Measurements from ENCODE around the gene MMD.
"Not testable (repeated sequence)": the region's sequence is repeated elsewhere in the genome, so short reads cannot be mapped to it uniquely, and the experiment has no call there.

The MMD gene, protein sequence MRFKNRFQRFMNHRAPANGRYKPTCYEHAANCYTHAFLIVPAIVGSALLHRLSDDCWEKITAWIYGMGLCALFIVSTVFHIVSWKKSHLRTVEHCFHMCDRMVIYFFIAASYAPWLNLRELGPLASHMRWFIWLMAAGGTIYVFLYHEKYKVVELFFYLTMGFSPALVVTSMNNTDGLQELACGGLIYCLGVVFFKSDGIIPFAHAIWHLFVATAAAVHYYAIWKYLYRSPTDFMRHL

DNA sequence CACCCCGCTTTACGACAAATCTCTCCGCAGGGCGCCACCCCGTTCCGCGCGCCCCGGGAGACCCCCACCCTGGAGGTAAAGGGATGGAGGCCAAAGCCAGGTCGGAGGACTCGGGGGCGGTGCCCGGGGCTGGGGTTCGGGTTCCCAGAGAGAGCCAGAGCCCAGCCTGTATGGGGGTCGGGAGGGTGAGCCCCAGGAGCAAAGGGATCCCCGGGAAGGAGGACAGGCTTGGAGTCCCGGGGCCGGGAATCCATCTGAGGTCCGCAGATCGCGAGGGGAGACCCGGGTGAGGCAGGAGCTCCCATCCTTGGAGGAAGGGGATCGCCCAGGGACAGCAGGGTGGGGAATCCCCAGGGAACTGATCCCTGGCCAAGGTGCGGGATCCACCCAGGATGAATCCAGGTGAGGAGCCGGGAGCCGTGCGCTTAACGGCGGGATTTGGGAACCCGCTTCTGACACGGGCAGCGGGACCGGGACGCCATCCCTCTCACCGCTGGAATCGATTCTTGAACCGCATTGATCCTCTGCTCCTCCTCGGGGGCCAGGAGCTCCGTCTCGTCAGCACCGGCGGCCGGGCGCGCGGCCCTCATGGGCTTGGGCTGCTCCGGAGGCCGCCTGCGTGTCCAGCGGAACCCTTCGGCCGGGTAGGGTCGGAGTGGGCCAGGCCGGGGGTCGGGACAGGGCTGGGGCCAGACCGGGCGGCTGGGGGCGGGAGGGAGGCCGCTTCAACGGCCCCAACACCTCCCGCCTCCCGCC lies at the start of gene MMD:
Gene MMD, minus strand, starts transcription at position 657 of the 756 bp plus-strand sequence. Its CDS starts 140 bp downstream, at position 517.
- peak; percentile 87 for DNase-seq

DNA sequence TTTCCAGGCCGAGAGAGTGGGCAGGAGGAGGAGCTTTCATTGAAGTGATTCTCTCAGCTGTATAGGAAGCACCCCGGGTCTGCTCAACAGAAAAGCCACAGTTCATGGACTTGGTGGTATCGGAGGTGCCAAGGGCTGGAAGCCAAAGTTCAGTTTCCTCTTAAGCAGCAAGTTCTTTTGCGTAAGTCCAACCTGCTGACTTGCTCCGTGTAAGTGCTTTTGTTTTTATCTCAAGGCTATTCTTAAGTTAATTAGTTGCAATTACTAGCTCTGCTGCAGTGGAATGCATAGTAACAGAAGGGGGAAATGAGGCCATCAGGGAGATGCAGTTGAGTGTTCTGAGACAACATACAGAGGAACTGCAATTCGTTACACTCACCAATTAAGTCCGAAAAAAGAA lies 45.0 kb upstream of the MMD start:
- peak; percentile 27 for DNase-seq

GRCh38 chr17:55465771-55466170 lies 44.1 kb upstream of the MMD start:
- not testable (repeated sequence) for DNase-seq

DNA sequence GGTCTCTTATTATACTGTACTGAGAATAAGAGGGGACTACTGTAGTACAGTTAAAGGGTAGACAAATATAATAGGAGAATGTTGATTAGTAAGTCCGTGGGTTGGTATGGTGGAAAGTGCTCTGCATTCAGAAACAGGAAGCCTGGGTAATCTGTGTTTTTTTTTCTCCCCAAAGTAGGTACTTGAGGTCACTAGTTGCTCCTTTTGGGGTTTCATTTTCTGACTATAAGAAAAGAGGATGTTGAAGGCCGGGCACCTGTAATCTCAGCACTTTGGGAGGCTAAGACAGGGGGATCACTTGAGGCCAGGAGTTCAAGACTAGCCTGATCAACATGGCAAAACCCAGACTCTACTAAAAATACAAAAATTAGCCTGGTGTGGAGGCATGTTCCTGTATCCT lies 42.0 kb upstream of the MMD start:
- DNase-seq, result no peak

DNA sequence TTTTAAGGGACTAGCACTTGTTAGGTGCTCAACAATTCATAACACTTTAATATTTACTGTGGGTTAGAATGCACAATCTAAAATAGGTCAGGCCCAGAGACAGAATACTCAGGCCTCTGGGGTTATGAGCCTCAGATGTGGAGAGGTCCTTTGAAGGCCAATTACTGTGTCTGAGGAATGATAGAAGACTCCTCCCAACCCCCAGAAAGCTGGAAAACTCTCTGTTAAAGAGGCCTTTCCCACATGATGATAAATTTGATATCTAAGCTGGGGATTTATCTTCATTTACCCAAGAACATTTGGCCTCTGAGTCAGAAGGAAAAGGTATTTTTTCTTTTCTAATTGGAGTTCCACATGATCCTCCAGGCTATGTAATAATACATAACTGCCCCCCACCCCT lies 41.1 kb upstream of the MMD start:
- no peak for DNase-seq

DNA sequence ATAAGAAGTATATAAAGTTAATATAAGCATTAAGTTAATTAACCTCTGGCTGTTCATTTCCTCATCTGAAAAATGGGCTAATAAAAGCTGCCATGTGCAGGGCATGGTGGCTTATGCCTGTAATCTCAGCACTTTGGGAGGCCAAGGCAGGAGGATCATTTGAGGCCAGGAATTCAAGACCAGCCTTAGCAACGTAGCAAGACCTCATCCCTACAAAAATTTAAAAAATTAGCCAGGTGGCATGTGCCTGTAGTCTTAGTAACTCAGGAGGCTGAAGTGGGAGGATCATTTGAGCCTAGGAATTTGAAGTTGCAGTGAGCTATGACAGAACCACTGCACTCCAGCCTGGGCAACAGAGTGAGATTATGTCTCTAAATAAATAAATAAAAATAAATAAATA lies 40.6 kb upstream of the MMD start:
- DNase-seq, result no peak

GRCh38 chr17:55458978-55459377 lies 37.3 kb upstream of the MMD start:
- DNase-seq, result no peak

DNA sequence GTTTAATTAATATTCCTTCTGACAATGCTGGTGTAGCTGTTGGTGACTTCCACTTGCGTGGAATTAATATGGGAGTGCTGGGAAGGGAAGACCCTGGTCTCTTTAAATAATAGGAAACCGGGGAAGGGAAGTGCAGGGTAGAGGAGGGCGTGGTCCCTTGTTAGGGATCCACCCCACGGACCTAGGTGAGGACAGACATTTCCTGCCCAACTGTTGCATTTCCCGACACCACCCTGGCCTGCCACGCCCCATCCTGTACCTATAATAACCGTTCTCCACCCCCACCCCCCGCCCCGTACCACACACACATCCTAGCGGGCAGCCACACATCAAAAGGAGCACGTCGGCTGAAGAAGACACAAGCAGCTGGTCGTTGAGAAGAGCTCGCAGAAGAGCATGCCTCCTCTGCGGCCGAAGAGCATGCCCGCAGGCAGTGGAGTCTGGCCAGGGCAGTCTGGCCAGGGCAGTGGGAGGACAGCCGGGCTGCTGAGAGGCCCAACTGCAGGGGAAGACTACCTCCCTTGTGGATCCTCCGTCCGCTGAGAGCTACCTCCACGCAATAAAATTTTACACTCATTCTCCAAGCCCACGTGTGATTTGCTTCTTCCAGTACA lies 36.8 kb upstream of the MMD start:
- DNase-seq, result no peak

DNA sequence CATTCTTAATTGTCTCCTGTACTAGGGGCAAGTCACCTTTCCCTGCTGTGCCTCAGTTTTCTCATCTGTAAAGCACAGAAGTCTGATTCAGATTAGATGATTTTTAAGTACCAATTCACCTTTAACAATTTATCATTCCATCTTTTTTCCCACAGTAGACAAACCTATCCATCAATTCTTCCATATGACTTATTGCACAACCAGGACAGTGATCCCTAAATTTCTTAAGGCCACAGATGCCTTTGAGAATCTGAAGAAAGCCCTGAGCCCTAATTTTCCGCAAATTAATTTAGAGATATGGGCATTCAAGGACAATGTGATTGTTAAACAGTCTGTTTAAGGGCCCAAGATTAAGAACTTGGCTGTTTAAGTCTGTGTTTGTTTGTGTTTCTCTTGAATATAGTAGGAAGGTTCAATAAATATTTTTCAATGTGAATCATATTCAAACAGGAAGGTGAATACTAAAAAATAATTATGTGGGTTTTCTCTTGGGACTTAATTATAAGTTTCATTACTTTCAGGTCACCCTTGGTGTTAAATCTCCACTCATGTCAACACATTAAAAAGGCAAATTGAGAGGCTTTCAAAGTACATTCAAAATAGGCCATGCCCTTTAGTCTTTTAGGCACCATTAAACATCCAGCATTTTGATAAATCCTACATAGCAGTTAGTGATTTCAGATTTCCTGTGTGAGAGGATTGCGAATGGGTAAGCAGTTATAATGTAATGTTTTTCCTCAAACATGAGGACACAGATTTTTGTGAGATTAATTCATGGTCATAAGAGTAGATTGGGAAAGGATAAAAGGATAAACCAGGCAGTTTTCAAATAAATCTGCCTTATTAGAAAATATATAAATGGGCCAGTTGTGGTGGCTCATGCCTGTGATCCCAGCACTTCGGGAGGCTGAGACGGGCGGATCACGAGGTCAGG lies 34.9 kb upstream of the MMD start:
- no peak for DNase-seq

DNA sequence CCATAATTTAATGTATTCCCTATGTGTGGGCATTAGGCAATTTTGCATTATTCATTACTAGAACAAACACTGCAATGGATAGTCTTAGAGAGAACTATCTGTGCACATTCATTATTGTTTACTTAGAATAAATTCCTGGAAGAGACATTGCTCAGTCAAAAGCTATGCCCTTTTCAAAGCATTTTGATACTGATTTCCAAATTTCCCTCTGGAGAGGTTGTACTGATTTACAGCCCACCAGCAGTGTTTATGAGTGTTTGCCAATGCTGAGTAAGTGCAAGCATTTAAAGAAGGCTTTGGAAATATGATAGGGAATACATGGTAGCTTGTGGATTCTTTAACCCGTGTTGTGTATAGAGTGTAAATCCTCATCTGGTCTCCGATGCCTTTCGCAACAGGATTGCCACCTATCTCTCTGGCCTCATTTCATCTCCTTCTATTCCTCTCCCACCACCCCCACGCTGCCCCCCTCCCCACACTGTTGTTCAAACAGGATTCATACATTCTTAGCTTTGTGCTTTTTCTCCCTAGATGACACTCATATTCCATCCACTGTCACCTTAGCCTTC lies 33.4 kb upstream of the MMD start:
- DNase-seq, result no peak

- no peak for DNase-seq
Measured at GRCh38 chr17:55453839-55454557, 32.4 kb upstream of the MMD start.

- DNase-seq, result peak; percentile 30
Measured at GRCh38 chr17:55452139-55452790, 30.6 kb upstream of the MMD start.

DNA sequence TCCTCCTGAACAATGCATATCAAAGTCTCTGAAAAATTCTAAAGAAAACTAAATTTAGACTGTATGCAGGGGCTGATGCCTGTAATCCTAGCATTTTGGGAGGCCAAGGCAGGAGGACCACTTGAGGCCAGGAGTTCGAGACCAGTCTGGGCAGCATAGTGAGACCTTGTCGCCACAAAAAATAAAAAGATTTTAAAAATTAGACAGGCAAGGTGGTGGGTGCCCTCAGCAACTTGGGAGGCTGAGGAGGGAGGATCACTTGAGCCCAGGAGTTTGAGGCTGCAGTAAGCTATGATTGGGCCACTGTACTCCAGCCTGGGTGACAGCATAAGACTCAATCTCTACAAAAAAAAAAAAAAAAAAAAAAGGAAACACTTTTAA lies 30.1 kb upstream of the MMD start:
- no peak for DNase-seq

GRCh38 chr17:55451203-55451641 lies 29.6 kb upstream of the MMD start:
- peak; percentile 35 for DNase-seq

DNA sequence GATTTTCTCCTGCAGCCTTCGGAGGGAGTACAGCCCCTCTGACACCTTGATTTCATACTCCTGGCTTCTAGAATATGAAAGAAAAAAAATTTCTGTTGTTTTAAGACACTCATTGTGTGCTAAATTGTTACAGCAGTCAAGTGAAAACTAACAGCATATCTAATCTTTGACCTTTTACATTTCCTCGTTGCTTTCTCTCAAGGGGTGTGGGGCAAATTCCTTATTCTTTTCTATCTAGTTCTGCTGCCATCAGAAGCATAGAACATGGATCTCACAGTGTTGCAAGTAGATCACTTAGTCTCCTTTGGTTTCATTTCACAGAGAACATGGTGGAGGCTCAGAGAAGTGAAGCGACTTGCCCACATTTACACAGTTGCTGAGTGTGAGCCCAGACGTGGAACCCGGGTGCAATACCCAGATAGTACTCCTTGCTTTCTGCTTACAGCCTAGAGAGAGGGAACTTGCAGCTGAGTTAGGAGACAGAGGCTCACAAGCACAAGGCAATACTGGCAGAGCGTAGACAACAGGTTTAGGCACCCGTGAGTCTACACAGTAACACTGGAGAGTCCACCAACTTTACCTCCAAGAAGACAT lies 28.7 kb upstream of the MMD start:
- DNase-seq, result no peak

DNA sequence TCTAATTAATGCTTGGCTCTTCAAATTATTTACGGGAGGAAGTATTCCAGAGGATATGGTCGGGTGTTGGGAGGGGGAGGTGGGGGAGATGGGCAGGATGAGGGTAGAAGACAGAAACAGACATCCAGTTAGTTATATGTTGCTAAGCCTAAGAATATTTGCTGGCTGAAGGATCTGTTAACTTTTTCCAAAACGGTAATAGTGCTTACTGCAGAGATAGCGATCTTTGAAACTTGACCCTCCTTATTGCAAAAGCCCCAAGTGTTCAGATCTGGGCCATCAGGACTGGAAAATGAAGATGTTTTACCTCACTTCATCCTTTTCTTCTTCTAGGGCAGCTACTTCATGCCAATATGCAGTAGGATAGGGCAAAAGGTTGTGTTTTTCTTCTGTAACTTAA lies 27.0 kb upstream of the MMD start:
- DNase-seq, result no peak

GRCh38 chr17:55446581-55447205 lies 25.1 kb upstream of the MMD start:
- DNase-seq, result no peak

DNA sequence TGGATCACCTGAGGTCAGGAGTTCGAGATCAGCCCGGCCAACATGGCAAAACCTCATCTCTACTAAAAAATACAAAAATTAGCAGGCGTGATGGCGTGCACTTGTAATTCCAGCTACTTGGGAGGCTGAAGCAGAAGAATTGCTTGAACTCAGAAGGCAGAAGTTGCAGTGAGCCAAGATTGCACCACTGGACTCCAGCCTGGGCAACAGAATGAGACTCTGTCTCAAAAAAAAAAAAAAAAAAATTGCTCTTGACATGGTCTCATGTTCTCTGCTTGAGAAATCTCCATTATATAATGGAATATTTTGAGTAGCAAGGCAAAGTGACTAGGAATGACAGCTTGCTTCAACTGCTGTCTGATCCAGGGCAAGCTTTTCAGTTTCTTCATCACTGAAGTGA lies 24.4 kb upstream of the MMD start:
- DNase-seq, result not testable (repeated sequence)

- no peak for DNase-seq
Measured at GRCh38 chr17:55444471-55445441, 23.1 kb upstream of the MMD start.

Measured in eye (tissue), 1 donor.